Neural cell (in vitro differentiated cells): ENCODE measurements around the gene ERI2.

Source experiments
- EP300 ChIP-seq: fragments of 450-650 bp; conservative IDR thresholded peaks from 2 replicates; pipeline ENCODE4 v1.6.1; 2014; ENCODE audit warnings: antibody characterized with exemption, mild to moderate bottlenecking, moderate library complexity; ENCODE audit not compliant: poor library complexity, severe bottlenecking
- EZH2 ChIP-seq: fragments of 200-600, 300-800 bp; shearing (Covaris generic), sonication (generic); IDR thresholded peaks from 2 replicates; pipeline ENCODE4 v1.6.1; 2014; ENCODE audit warnings: antibody characterized with exemption, low read length, borderline replicate concordance, mild to moderate bottlenecking; ENCODE audit not compliant: insufficient read depth, poor library complexity, severe bottlenecking
- MXI1 ChIP-seq: fragments of 450-650 bp; conservative IDR thresholded peaks from 2 replicates; pipeline ENCODE4 v1.6.1; 2014; ENCODE audit warnings: antibody characterized with exemption, mild to moderate bottlenecking; ENCODE audit not compliant: poor library complexity, severe bottlenecking
- POLR2AphosphoS5 ChIP-seq: IDR thresholded peaks from 2 replicates; pipeline ENCODE4 v1.6.1; 2012
- RAD21 ChIP-seq: fragments of 450-650 bp; conservative IDR thresholded peaks from 2 replicates; pipeline ENCODE4 v1.6.1; 2014; ENCODE audit warnings: antibody characterized with exemption, mild to moderate bottlenecking, moderate library complexity
- SMC3 ChIP-seq: fragments of 450-650 bp; conservative IDR thresholded peaks from 2 replicates; pipeline ENCODE4 v1.6.1; 2014; ENCODE audit warnings: antibody characterized with exemption, mild to moderate bottlenecking, moderate library complexity; ENCODE audit not compliant: poor library complexity
- TAF1 ChIP-seq: IDR thresholded peaks from 2 replicates; pipeline ENCODE4 v1.6.1; 2012; ENCODE audit warnings: low read depth
- TF ChIP-seq, protein P1 (sequence below): fragments of 450-650 bp; IDR thresholded peaks from 2 replicates; pipeline ENCODE4 v1.5.1; 2014; ENCODE audit warnings: antibody characterized with exemption, mild to moderate bottlenecking, moderate library complexity; ENCODE audit not compliant: poor library complexity, severe bottlenecking
- TF ChIP-seq, protein P2 (sequence below): IDR thresholded peaks from 2 replicates; pipeline ENCODE4 v1.6.1; 2012; ENCODE audit warnings: borderline replicate concordance

DNA sequence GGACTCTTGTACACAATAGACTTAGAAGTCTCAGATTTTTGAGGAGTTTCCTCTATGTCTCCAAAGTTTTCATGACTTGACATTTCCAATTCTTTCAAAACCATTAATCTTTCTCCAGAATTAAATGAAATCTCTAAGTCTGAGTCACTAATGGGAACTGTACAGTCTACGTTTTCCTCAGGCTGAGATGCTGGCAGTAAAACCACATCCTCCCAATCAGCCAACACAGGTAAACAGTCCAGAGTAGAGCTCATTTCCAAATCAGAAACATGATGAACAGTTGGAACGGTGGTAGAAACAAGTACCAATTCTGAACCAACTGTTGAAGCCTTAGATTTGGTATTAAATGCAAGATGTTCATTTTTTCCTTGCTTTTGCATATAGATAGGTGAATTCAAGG lies 7.9 kb downstream of the ERI2 start:
- TF ChIP-seq, protein P1, sequence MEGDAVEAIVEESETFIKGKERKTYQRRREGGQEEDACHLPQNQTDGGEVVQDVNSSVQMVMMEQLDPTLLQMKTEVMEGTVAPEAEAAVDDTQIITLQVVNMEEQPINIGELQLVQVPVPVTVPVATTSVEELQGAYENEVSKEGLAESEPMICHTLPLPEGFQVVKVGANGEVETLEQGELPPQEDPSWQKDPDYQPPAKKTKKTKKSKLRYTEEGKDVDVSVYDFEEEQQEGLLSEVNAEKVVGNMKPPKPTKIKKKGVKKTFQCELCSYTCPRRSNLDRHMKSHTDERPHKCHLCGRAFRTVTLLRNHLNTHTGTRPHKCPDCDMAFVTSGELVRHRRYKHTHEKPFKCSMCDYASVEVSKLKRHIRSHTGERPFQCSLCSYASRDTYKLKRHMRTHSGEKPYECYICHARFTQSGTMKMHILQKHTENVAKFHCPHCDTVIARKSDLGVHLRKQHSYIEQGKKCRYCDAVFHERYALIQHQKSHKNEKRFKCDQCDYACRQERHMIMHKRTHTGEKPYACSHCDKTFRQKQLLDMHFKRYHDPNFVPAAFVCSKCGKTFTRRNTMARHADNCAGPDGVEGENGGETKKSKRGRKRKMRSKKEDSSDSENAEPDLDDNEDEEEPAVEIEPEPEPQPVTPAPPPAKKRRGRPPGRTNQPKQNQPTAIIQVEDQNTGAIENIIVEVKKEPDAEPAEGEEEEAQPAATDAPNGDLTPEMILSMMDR, result no peak
- no peak for TF ChIP-seq EP300
- TF ChIP-seq POLR2AphosphoS5, result no peak
- TF ChIP-seq RAD21, result no peak
- TF ChIP-seq, protein P2, sequence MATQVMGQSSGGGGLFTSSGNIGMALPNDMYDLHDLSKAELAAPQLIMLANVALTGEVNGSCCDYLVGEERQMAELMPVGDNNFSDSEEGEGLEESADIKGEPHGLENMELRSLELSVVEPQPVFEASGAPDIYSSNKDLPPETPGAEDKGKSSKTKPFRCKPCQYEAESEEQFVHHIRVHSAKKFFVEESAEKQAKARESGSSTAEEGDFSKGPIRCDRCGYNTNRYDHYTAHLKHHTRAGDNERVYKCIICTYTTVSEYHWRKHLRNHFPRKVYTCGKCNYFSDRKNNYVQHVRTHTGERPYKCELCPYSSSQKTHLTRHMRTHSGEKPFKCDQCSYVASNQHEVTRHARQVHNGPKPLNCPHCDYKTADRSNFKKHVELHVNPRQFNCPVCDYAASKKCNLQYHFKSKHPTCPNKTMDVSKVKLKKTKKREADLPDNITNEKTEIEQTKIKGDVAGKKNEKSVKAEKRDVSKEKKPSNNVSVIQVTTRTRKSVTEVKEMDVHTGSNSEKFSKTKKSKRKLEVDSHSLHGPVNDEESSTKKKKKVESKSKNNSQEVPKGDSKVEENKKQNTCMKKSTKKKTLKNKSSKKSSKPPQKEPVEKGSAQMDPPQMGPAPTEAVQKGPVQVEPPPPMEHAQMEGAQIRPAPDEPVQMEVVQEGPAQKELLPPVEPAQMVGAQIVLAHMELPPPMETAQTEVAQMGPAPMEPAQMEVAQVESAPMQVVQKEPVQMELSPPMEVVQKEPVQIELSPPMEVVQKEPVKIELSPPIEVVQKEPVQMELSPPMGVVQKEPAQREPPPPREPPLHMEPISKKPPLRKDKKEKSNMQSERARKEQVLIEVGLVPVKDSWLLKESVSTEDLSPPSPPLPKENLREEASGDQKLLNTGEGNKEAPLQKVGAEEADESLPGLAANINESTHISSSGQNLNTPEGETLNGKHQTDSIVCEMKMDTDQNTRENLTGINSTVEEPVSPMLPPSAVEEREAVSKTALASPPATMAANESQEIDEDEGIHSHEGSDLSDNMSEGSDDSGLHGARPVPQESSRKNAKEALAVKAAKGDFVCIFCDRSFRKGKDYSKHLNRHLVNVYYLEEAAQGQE, result no peak
- TF ChIP-seq MXI1, result no peak
- no peak for TF ChIP-seq SMC3
- no peak for TF ChIP-seq EZH2
- no peak for TF ChIP-seq TAF1
